WTC11 (cell line): Measurements from ENCODE around the gene SALL3.

ENCODE experiments used
- ATF3 ChIP-seq: sonication (generic); formaldehyde crosslinking; conservative IDR thresholded peaks from 2 replicates; pipeline ENCODE4 v1.8.1; 2022; ENCODE audit warnings: mild to moderate bottlenecking, missing genetic modification reagents
- ELF4 ChIP-seq: sonication (generic); formaldehyde crosslinking; IDR thresholded peaks from 2 replicates; pipeline ENCODE4 v1.8.1; 2022; ENCODE audit warnings: low read depth, mild to moderate bottlenecking, moderate library complexity, missing genetic modification reagents
- ESRRA ChIP-seq: sonication (generic); formaldehyde crosslinking; IDR thresholded peaks from 2 replicates; pipeline ENCODE4 v1.8.1; 2022; ENCODE audit warnings: mild to moderate bottlenecking, missing genetic modification reagents, borderline replicate concordance
- FOXJ3 ChIP-seq: sonication (generic); formaldehyde crosslinking; IDR thresholded peaks from 2 replicates; pipeline ENCODE4 v1.9.0; 2021; ENCODE audit warnings: missing genetic modification reagents, mild to moderate bottlenecking, borderline replicate concordance
- GRHL2 ChIP-seq: fragments of 250-450 bp; sonication (Bioruptor Pico); IDR thresholded peaks from 2 replicates; pipeline ENCODE4 v1.8.0; 2022; ENCODE audit warnings: mild to moderate bottlenecking, moderate library complexity; ENCODE audit not compliant: insufficient replicate concordance, severe bottlenecking
- NFE2L1 ChIP-seq: sonication (generic); formaldehyde crosslinking; IDR thresholded peaks from 2 replicates; pipeline ENCODE4 v1.8.1; 2023; ENCODE audit warnings: missing genetic modification reagents
- NR1H2 ChIP-seq: sonication (generic); formaldehyde crosslinking; IDR thresholded peaks from 2 replicates; pipeline ENCODE4 v1.9.0; 2021; ENCODE audit warnings: mild to moderate bottlenecking, moderate library complexity, missing genetic modification reagents
- TCF7 ChIP-seq: sonication (generic); formaldehyde crosslinking; IDR thresholded peaks from 2 replicates; pipeline ENCODE4 v1.8.0; 2022; ENCODE audit warnings: mild to moderate bottlenecking, low read depth, missing genetic modification reagents, moderate library complexity
- TF ChIP-seq, protein P1 (sequence below): fragments of 200-600 bp; IDR thresholded peaks from 2 replicates; pipeline ENCODE4 v1.8.0; 2022; ENCODE audit warnings: antibody characterized with exemption
- TF ChIP-seq, protein P2 (sequence below): sonication (generic); formaldehyde crosslinking; IDR thresholded peaks from 2 replicates; pipeline ENCODE4 v1.8.0; 2022; ENCODE audit warnings: mild to moderate bottlenecking, missing genetic modification reagents
- TF ChIP-seq, protein P3 (sequence below): sonication (generic); formaldehyde crosslinking; IDR thresholded peaks from 2 replicates; pipeline ENCODE4 v1.8.0; 2022; ENCODE audit warnings: mild to moderate bottlenecking, missing genetic modification reagents
- TF ChIP-seq, protein P4 (sequence below): sonication (generic); formaldehyde crosslinking; IDR thresholded peaks from 2 replicates; pipeline ENCODE4 v1.8.1; 2023; ENCODE audit warnings: mild to moderate bottlenecking, missing genetic modification reagents, moderate library complexity
- TF ChIP-seq, protein P5 (sequence below): sonication (generic); formaldehyde crosslinking; IDR thresholded peaks from 2 replicates; pipeline ENCODE4 v1.8.1; 2022; ENCODE audit warnings: mild to moderate bottlenecking, moderate library complexity, missing genetic modification reagents
- TF ChIP-seq, protein P6 (sequence below): sonication (generic); formaldehyde crosslinking; IDR thresholded peaks from 2 replicates; pipeline ENCODE4 v1.8.1; 2022; ENCODE audit warnings: missing genetic modification reagents, borderline replicate concordance

DNA sequence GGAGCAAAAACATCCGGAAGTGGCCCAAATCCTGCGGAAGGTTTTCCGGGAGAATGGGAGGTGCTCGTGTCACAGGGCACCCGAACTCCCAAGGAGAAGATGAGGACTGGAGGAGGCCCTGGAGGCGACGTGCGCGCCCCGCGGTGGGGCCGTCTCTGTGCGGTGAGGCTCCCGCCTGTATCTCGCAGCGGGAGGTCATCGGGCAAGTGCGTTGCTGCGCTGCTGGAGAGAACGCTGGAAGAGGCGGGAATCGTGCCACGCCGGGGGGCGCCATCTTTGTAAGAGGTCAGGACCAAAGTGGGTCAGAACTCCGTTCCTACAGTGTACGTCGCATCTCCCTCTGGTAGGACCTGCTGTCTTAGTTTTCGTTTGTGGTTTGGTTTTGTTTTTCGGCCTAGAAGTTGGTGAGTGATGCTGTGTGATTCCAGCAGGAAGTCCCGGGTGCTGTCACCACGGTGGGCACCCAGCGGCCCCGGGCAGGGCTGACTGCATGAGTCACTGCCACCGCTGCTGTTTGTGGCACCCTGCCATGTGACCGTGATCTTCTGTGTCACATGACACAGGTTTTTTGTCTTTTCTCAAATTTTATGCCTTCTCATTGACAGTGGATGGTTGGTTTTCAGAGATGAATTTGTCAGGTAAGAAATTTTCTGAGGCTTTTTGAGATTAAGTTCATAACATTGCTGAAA lies 68.1 kb downstream of the SALL3 start:
- TF ChIP-seq, protein P1, sequence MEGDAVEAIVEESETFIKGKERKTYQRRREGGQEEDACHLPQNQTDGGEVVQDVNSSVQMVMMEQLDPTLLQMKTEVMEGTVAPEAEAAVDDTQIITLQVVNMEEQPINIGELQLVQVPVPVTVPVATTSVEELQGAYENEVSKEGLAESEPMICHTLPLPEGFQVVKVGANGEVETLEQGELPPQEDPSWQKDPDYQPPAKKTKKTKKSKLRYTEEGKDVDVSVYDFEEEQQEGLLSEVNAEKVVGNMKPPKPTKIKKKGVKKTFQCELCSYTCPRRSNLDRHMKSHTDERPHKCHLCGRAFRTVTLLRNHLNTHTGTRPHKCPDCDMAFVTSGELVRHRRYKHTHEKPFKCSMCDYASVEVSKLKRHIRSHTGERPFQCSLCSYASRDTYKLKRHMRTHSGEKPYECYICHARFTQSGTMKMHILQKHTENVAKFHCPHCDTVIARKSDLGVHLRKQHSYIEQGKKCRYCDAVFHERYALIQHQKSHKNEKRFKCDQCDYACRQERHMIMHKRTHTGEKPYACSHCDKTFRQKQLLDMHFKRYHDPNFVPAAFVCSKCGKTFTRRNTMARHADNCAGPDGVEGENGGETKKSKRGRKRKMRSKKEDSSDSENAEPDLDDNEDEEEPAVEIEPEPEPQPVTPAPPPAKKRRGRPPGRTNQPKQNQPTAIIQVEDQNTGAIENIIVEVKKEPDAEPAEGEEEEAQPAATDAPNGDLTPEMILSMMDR = no peak
- TF ChIP-seq NR1H2 (CRISPR knock-in tag) (no peak), ESRRA (CRISPR knock-in tag) (no peak), GRHL2 (CRISPR knock-in tag) (no peak), NFE2L1 (CRISPR knock-in tag) (no peak), ATF3 (CRISPR knock-in tag) (no peak), FOXJ3 (no peak), TCF7 (no peak), ELF4 (CRISPR knock-in tag) (no peak)
- TF ChIP-seq, protein P2, sequence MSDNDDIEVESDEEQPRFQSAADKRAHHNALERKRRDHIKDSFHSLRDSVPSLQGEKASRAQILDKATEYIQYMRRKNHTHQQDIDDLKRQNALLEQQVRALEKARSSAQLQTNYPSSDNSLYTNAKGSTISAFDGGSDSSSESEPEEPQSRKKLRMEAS (CRISPR knock-in tag) = no peak
- TF ChIP-seq, protein P3, sequence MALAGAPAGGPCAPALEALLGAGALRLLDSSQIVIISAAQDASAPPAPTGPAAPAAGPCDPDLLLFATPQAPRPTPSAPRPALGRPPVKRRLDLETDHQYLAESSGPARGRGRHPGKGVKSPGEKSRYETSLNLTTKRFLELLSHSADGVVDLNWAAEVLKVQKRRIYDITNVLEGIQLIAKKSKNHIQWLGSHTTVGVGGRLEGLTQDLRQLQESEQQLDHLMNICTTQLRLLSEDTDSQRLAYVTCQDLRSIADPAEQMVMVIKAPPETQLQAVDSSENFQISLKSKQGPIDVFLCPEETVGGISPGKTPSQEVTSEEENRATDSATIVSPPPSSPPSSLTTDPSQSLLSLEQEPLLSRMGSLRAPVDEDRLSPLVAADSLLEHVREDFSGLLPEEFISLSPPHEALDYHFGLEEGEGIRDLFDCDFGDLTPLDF = no peak
- TF ChIP-seq, protein P4, sequence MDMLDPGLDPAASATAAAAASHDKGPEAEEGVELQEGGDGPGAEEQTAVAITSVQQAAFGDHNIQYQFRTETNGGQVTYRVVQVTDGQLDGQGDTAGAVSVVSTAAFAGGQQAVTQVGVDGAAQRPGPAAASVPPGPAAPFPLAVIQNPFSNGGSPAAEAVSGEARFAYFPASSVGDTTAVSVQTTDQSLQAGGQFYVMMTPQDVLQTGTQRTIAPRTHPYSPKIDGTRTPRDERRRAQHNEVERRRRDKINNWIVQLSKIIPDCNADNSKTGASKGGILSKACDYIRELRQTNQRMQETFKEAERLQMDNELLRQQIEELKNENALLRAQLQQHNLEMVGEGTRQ = no peak
- TF ChIP-seq, protein P5, sequence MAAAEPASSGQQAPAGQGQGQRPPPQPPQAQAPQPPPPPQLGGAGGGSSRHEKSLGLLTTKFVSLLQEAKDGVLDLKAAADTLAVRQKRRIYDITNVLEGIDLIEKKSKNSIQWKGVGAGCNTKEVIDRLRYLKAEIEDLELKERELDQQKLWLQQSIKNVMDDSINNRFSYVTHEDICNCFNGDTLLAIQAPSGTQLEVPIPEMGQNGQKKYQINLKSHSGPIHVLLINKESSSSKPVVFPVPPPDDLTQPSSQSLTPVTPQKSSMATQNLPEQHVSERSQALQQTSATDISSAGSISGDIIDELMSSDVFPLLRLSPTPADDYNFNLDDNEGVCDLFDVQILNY (CRISPR knock-in tag) = no peak
- TF ChIP-seq, protein P6, sequence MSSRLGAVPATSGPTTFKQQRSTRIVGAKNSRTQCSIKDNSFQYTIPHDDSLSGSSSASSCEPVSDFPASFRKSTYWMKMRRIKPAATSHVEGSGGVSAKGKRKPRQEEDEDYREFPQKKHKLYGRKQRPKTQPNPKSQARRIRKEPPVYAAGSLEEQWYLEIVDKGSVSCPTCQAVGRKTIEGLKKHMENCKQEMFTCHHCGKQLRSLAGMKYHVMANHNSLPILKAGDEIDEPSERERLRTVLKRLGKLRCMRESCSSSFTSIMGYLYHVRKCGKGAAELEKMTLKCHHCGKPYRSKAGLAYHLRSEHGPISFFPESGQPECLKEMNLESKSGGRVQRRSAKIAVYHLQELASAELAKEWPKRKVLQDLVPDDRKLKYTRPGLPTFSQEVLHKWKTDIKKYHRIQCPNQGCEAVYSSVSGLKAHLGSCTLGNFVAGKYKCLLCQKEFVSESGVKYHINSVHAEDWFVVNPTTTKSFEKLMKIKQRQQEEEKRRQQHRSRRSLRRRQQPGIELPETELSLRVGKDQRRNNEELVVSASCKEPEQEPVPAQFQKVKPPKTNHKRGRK = no peak
